DND-41 (cell line): ENCODE measurements around the gene PGBD2.
"Not testable (repeated sequence)": the region's sequence is repeated elsewhere in the genome, so short reads cannot be mapped to it uniquely, and the experiment has no call there.

ENCODE experiments used
- ATAC-seq: fragments of 200-7000 bp; cut with Tn5 transposase; 3 replicates; pipeline ENCODE4 v1.9.1; 2021; ENCODE audit warnings: low read depth; ENCODE audit not compliant: insufficient read depth
- DNase-seq: peaks from one replicate; pipeline ENCODE4 v3.0.0-alpha.2; 2020
- H2AFZ ChIP-seq: 2 replicates; pipeline ENCODE4 v1.6.0; 2012; ENCODE audit warnings: low read depth, low read length
- H3K27ac ChIP-seq: 2 replicates; pipeline ENCODE4 v1.5.1; 2012; ENCODE audit warnings: low read length, inconsistent platforms
- H3K27me3 ChIP-seq: fragments of 200-600 bp; sonication (generic); 2 replicates; pipeline ENCODE4 v1.6.0; 2012; ENCODE audit warnings: low read length, mild to moderate bottlenecking, inconsistent platforms; ENCODE audit not compliant: insufficient read depth, poor library complexity
- H3K36me3 ChIP-seq: 2 replicates; pipeline ENCODE4 v1.5.1; 2012; ENCODE audit warnings: low read length, inconsistent platforms; ENCODE audit not compliant: insufficient read depth
- H3K4me1 ChIP-seq: 2 replicates; pipeline ENCODE4 v1.5.1; 2012; ENCODE audit warnings: mild to moderate bottlenecking, low read length; ENCODE audit not compliant: insufficient read depth
- H3K4me2 ChIP-seq: 2 replicates; pipeline ENCODE4 v1.6.0; 2012; ENCODE audit warnings: mild to moderate bottlenecking, moderate library complexity, low read length, inconsistent platforms; ENCODE audit not compliant: insufficient read depth
- H3K4me3 ChIP-seq, 2 experiments: fragments of 200-600 bp in 1 of 2; shearing (Covaris generic) in 1 of 2; 2 replicates each; pipeline ENCODE4 v1.5.1; 2012 to 2016; ENCODE audit warnings: inconsistent platforms in 2 of 2, low read length in 2 of 2, mild to moderate bottlenecking in 2 of 2, low read depth in 1 of 2, moderate library complexity in 1 of 2
- H3K79me2 ChIP-seq: 2 replicates; pipeline ENCODE4 v1.6.0; 2012; ENCODE audit warnings: low read length, inconsistent platforms; ENCODE audit not compliant: insufficient read depth
- H3K9ac ChIP-seq: 2 replicates; pipeline ENCODE4 v1.6.0; 2012; ENCODE audit warnings: low read depth, mild to moderate bottlenecking, inconsistent platforms, low read length, moderate library complexity
- H3K9me3 ChIP-seq: 2 replicates; pipeline ENCODE4 v1.5.1; 2012; ENCODE audit warnings: low read length, moderate library complexity, mild to moderate bottlenecking, inconsistent platforms; ENCODE audit not compliant: insufficient read depth, severe bottlenecking
- H4K20me1 ChIP-seq: 2 replicates; pipeline ENCODE4 v1.6.0; 2012; ENCODE audit warnings: low read length; ENCODE audit not compliant: insufficient read depth
- EZH2 ChIP-seq: IDR thresholded peaks from 3 replicates; pipeline ENCODE4 v1.6.1; 2012; ENCODE audit warnings: borderline replicate concordance, low read depth, mild to moderate bottlenecking, moderate library complexity, low read length, inconsistent platforms; ENCODE audit not compliant: severe bottlenecking
- TF ChIP-seq, protein P1 (sequence below): IDR thresholded peaks from 2 replicates; pipeline ENCODE4 v1.5.1; 2012; ENCODE audit warnings: borderline replicate concordance, low read length, moderate library complexity, mild to moderate bottlenecking; ENCODE audit not compliant: poor library complexity, severe bottlenecking; ENCODE audit errors: extremely low read depth

Gene PGBD2

DNA sequence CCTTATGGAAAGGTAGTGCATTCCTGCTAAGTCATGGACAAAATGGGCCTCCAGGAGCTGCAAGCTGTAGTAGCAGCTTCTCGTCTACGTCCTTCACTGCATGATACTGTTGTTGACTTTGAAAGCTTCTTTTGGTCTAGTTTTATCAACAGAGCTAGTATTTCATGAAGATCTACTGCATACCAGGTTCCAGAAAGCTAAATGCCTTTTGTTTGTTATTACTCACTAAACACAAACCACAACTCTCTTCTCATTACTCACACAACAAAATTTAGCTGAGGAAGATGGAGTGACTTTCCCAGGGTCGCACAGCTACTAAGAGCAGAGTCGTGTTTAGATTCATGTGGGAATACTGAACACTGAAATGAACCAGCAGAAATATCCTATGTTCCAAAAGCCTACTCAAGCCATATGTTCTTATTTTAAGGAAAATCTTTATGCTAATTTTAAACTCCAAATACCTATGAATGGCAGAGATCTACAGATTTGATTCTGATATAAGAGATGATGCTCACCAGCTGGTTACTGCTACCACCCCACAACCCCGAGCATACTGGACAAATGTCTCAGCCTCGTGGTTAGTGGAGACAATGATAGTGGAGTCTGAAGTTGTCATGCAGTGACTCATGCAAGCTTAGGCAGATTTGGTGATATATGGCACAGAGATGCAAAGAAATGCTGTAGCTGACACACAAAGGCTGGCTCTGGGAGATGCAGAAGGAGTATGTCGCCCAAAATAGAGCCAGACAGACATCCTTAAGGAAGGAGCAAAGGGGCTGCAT lies 20.6 kb downstream of the PGBD2 start:
- TF ChIP-seq EZH2 = no peak
- TF ChIP-seq, protein P1, sequence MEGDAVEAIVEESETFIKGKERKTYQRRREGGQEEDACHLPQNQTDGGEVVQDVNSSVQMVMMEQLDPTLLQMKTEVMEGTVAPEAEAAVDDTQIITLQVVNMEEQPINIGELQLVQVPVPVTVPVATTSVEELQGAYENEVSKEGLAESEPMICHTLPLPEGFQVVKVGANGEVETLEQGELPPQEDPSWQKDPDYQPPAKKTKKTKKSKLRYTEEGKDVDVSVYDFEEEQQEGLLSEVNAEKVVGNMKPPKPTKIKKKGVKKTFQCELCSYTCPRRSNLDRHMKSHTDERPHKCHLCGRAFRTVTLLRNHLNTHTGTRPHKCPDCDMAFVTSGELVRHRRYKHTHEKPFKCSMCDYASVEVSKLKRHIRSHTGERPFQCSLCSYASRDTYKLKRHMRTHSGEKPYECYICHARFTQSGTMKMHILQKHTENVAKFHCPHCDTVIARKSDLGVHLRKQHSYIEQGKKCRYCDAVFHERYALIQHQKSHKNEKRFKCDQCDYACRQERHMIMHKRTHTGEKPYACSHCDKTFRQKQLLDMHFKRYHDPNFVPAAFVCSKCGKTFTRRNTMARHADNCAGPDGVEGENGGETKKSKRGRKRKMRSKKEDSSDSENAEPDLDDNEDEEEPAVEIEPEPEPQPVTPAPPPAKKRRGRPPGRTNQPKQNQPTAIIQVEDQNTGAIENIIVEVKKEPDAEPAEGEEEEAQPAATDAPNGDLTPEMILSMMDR = no peak
- H3K36me3 ChIP-seq = no peaks in the 10 kb centered on the region
- no peak overlapping the region for H3K4me3 ChIP-seq
- H3K4me2 ChIP-seq = no peak overlapping the region
- ATAC-seq (no peak), DNase-seq (no peak)
- peaks cover 20% of the 10 kb centered on the region for H3K4me1 ChIP-seq
- H3K27ac ChIP-seq = no peak overlapping the region
- no peaks in the 10 kb centered on the region for H3K27me3 ChIP-seq
- no peaks in the 10 kb centered on the region for H4K20me1 ChIP-seq
- H3K9me3 ChIP-seq = no peaks in the 10 kb centered on the region
- H2AFZ ChIP-seq = no peak overlapping the region
- H3K9ac ChIP-seq = no peak overlapping the region
- H3K79me2 ChIP-seq = no peaks in the 10 kb centered on the region

DNA sequence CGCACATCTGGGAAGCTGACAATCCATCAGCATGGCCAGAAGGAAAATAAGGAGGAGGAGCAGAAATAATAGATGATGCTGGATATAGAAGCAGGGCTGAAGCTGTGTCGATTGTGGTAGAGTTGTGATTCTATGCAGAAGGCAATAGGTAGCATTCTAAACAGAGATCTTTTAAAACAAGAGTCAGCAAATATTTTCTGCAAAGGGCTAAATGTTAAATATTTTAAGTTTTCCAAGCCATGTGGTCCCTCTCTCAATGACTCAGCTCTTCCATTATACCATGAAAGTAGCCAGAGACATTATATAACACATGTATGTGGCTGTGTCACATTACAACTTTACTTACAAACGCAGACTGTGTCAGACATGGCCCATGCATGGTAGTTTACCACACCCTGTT lies 21.2 kb downstream of the PGBD2 start:
- not testable (repeated sequence) for H3K9ac ChIP-seq, H3K27me3 ChIP-seq, H3K4me2 ChIP-seq, H3K9me3 ChIP-seq, H3K79me2 ChIP-seq, H3K4me3 ChIP-seq, ATAC-seq, DNase-seq, H4K20me1 ChIP-seq, H3K27ac ChIP-seq, H2AFZ ChIP-seq, H3K36me3 ChIP-seq
- H3K4me1 ChIP-seq = peaks cover 20% of the 10 kb centered on the region

DNA sequence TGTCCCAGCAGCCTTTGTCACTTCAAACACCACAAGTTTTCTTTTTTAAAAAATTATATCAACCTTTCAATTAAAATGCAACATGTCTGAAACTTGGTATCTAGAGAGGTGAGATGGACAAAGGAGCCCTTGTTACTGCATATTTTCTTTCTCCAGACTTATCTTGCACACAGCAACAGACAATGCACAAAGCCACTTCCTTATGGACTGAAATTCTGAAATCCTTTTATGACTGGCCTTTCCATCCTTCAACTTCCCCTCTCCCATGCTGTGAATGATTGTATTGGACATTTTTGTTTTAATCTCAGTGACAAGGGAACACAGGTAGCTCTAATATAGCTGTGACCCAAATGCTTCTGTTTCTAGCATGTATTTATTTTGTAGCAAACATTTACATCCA lies 22.1 kb downstream of the PGBD2 start:
- ATAC-seq, H3K36me3 ChIP-seq, H3K27ac ChIP-seq, H3K27me3 ChIP-seq, H3K4me2 ChIP-seq, H4K20me1 ChIP-seq, H3K9me3 ChIP-seq, H3K9ac ChIP-seq, DNase-seq, H3K79me2 ChIP-seq, H3K4me3 ChIP-seq, H2AFZ ChIP-seq: not testable (repeated sequence)
- H3K4me1 ChIP-seq = peaks cover 20% of the 10 kb centered on the region

DNA sequence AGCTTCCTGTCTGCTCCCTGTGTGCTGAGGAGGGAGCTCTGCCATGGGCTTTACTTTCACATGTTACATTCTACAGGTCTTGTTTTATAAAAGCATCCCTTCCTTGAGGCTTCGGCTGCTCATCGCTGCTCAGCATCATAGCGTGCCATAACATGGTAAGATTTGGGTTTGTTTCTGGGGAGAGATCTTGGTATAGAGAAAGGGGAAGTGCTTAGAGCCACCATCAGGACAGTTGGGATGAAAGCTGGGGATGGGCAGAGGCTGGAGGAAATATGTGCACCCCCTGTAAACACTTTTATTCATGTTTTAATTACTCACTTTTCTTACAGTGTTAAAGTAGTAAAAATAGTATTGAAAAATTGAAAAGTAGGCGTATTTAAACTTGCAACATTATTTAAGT lies 24.0 kb downstream of the PGBD2 start:
- not testable (repeated sequence) for H3K9me3 ChIP-seq, H4K20me1 ChIP-seq, H2AFZ ChIP-seq

DNA sequence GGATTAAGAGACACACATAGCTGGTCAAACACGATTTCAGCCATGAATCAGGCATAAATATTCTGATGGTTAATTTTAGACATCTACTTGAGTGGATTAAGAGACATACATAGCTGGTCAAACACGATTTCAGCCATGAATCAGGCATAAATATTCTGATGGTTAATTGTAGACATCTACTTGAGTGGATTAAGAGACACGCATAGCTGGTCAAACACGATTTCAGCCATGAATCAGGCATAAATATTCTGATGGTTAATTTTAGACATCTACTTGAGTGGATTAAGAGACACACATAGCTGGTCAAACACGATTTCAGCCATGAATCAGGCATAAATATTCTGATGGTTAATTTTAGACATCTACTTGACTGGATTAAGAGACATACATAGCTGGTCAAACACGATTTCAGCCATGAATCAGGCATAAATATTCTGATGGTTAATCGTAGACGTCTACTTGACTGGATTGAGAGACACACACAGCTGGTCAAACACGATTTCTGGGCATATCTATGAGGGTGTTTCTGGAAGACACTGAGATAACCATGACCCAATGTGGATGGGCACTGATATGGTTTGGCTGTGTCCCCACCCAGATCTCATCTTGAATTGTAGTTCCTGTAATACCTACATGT lies 32.3 kb downstream of the PGBD2 start:
- H3K27ac ChIP-seq, H3K9ac ChIP-seq, ATAC-seq, H3K79me2 ChIP-seq, H3K4me1 ChIP-seq, H4K20me1 ChIP-seq, H3K36me3 ChIP-seq, H3K4me3 ChIP-seq, H3K9me3 ChIP-seq, H3K27me3 ChIP-seq, H2AFZ ChIP-seq, H3K4me2 ChIP-seq, DNase-seq: not testable (repeated sequence)

More for the DNA sequence above, 24.0 kb downstream of the PGBD2 start:
- not testable (repeated sequence) for H3K4me1 ChIP-seq, H3K4me3 ChIP-seq, DNase-seq, H3K4me2 ChIP-seq, H3K27ac ChIP-seq, H3K27me3 ChIP-seq, H3K9ac ChIP-seq, H3K79me2 ChIP-seq, ATAC-seq, H3K36me3 ChIP-seq

DNA sequence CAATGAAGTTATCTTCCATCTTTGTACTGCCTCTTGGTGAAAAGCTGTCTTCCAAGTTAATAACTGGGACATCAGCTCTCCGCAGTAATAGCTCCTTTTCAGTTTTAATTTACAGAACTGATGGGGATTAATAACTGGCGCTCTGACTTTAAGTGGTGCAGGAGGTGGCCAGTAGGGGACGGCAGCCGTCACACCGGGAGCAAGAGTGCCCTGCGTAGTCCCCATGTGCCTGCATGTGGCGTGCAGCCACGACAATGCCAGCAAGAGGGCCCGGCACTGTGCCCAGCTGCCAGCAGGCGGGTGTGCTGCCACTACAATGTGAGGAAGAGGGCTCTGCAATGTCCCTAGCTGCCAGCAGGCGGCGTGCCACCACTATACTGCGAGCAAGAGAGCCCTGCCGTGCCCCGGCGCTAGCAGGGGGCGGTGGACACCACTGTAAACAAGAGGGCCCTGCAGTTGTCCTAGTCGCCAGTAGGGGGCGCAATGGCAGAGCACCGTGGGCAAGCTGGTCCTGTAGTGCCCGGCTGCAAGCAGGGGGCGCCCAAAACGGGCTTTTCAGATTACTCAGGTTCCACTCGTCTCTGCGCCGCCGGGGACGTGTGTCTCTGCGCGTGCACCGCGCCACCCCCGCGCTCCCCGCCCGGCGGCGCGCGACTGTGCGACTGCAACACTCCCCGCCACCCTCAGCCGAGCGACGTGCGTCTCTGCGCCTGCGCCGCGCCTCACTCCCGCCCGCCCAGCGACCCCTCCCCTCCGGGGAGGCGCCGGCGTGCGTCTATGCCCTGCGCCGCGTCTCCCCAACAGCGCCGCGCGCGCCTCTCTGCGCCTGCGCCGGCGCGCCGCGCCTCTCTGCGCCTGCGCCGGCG lies 38.3 kb downstream of the PGBD2 start:
- H3K36me3 ChIP-seq, DNase-seq, ATAC-seq, H3K4me1 ChIP-seq, H3K4me3 ChIP-seq, H3K79me2 ChIP-seq, H2AFZ ChIP-seq, H3K9ac ChIP-seq, H3K9me3 ChIP-seq, H3K27me3 ChIP-seq, H3K4me2 ChIP-seq, H4K20me1 ChIP-seq, H3K27ac ChIP-seq: not testable (repeated sequence)

DNA sequence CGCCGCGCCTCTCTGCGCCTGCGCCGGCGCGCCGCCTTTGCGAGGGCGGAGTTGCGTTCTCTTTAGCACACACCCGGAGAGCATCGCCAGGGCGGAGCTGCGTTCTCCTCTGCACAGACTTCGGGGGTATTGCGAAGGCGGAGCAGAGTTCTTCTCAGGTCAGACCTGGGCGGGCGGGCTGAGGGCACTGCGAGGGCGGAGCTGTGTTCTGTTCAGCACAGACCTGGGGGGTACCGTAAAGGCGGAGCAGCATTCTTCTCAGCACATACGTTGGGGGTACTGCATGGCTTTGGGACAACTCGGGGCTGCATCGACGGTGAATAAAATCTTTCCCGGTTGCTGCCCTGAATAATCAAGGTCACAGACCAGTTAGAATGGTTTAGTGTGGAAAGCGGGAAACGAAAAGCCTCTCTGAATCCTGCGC lies 39.0 kb downstream of the PGBD2 start:
- not testable (repeated sequence) for H3K9ac ChIP-seq, H3K4me1 ChIP-seq, H2AFZ ChIP-seq, H3K36me3 ChIP-seq, H3K4me3 ChIP-seq, H3K4me2 ChIP-seq, ATAC-seq, DNase-seq, H3K79me2 ChIP-seq, H4K20me1 ChIP-seq, H3K27ac ChIP-seq, H3K27me3 ChIP-seq, H3K9me3 ChIP-seq
